Cortex of kidney (tissue), 1 donor: ENCODE results near the gene RBSN.

Source experiments
- DNase-seq: peaks from one replicate; lab custom pipeline; 2025; lab: John Stamatoyannopoulos, UW

RBSN gene

DNA sequence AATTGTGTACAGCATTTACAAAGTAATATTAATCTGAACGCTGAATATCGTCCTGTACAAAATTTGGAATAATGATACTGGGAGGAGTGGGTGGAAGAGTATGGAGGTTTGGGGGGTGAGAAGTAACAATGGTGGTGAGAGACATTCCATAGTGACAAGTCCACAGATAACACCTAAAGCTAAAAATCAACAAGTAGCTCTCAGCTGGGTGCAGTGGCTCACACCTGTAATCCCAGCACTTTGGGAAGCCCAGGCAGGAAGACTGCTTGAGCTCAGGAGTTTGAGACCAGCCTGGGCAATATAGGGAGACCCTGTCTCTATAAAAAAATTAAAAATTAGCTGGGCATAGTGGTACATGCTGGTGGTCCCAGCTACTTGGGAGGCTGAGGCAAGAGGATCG, 38.9 kb downstream of the RBSN start:
- DNase-seq: no peak

GRCh38 chr3:15056676-15057404, 42.1 kb downstream of the RBSN start:
- DNase-seq: no peak

DNA sequence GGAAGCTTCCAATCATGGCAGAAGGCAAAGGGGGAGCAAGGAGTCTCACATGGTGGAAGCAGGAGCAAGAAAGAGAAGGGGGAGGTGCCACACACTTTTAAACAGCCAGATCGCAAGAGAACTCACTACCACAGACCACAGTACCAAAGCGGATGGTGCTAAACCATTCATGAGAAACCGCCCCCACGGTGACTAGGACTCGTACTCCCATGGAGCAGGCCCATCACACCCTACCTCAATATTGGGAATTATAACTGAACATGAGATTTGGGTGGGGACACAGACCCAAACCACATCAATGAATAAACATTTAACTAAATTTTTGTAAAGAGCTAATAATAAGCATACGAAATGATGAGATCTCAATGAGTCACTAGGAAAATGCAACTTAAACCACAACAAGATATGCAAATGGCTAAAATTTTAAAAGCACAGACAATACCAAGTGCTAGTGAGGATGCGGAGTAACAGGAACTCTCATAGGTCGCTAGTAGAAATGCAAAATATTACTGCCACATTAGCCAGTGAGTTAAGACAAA, 43.9 kb downstream of the RBSN start:
- no peak for DNase-seq

DNA sequence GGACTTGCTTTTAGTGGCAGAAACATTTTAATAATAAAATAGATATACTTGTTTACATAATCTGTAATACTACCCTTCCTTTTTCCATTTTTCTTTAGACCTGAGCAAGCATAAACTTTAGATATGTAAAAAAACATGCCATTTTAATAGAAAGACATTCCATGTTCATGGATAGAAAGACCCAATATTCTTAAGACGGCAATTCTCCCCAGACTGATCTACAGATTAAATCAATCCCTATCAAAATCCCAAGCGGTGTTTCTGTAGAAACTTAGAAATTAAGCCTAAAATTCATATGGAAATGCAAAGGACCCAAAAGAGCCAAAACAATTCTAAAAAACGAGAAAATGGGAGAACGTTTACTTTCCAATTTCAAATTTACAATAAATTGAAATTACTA, 45.4 kb downstream of the RBSN start:
- DNase-seq: no peak

- no peak for DNase-seq
These were observed 46.4 kb downstream of the RBSN start for GRCh38 chr3:15052335-15053242.

DNA sequence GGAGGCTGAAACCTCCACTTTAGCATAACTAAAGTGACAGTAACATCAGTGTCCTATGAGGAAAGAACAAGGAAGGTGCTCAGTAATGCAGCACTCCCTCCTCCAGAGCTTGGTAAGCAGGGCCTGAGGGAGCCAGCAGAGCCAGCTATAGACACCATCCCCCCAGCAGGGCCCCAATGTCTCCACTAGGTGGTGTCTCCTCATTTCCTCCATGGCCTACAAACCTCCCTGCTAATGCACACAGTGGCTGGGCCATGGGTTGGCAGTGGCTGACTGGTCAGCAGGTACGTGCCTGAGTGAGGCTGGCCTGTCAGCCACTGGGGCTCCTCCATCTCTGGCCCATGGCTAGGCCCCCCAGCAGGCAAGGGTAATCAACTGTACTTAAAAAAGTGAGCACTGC, 47.4 kb downstream of the RBSN start:
- DNase-seq: no peak

- DNase-seq: no peak
These were observed 48.4 kb downstream of the RBSN start for GRCh38 chr3:15050405-15051092.

- DNase-seq: no peak
These were observed 49.4 kb downstream of the RBSN start for GRCh38 chr3:15049584-15049983.

- DNase-seq: no peak
These were observed 53.3 kb downstream of the RBSN start for GRCh38 chr3:15045667-15046066.

GRCh38 chr3:15044326-15044725, 54.6 kb downstream of the RBSN start:
- DNase-seq: no peak

- no peak for DNase-seq
These were observed 55.4 kb downstream of the RBSN start for GRCh38 chr3:15043408-15044171.

DNA sequence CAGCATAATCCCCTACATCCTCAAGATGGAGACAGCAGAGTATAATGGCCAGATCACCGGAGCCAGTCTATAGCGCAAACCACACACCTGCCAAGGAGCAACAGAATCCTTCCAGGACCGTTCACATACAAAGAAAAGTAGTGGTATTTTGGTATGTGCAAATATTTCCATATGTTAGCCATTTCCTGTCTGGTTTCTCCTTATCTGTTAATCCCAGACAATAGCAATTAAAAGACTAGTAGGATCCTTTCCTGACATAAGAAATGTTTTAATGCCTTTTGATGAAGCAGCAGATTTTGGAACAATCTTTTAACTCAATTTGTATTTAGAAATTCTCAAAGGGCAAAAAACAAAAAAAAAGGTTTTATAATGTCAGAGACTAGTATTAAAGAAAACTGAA, 56.0 kb downstream of the RBSN start:
- DNase-seq: no peak

GRCh38 chr3:15041950-15042349, 57.0 kb downstream of the RBSN start:
- DNase-seq: no peak

GRCh38 chr3:15040844-15041243, 58.1 kb downstream of the RBSN start:
- no peak for DNase-seq

DNA sequence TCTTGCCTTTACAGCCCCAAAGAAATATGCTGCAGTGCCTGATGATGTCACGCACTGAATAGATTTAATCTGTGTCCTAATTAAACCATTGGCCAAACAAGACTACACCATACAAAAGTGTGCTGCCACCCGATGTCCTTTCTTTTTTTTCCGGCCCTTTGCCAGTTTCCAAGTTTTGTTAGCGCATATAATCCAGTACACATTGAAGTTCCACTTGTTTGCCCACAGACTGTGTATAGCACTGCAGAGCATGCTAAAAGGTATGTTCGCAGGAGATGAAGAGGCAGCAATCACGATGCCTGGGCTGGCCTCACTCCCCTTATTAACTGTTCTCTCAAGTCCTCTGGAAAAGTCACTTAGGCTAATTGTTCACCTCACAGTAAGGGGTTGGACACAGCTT, 60.6 kb downstream of the RBSN start:
- no peak for DNase-seq

DNA sequence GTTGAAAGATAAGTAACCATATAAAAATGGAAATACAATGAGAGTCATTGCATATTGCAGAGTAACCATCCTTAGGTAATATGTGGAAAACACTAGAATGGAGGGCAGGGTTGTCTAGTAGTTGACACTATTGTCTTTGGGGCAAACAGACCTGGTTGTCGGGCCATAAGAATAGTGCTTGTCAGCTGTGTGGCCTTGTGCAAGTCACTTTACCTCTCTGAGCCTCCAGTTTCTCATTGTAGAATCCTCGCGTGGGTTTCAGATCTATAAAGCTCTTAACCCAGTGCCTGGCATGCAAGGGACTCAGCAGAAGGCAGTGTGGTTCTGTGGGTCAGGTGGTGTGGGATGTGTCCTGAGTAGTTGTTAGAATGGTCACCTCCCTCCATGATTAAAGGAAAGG, 65.8 kb downstream of the RBSN start:
- no peak for DNase-seq

DNA sequence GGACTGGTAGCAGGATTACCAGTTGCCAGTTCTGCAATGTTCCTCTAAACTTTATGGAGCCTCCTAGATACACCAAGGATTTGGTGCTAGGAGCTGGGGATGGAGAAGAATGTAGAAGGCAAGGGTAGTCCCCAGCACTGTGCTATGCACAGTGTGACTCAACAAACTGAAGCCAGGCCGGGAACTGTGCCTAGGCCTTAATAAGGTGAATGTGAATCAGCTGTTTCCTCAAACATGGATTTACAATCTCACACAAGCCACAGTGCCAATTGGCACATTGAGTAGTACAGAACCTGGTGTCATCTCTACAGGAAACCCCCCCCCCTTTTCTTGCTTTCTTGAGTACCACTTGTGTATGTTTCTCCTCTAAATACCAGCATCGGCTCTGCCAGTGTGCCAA, 66.3 kb downstream of the RBSN start:
- DNase-seq: no peak

- DNase-seq: no peak
These were observed 69.3 kb downstream of the RBSN start for GRCh38 chr3:15029625-15030024.

- no peak for DNase-seq
These were observed 75.2 kb downstream of the RBSN start for GRCh38 chr3:15023719-15024118.

- DNase-seq: no peak
These were observed 75.7 kb downstream of the RBSN start for GRCh38 chr3:15023249-15023648.
